Caco-2 (cell line): ENCODE results near the gene TMEM63B. TPM values are rescaled to one million over a fixed set of nuclear protein-coding genes. Genes with fewer than 3 reads are reported as not detected.

Experiments
- BruUV-seq: library from RNA; stranded (reverse); fragments of 400-500 nt; replicated peaks from 2 replicates; lab custom pipeline; 2021; lab: Mats Ljungman, UMichigan
- CTCF ChIA-PET: fragments of 300-600 bp; sonication (Branson Sonifier 250); formaldehyde crosslinking; loops from one replicate; lab custom pipeline; 2022; ENCODE audit warnings: antibody characterized with exemption; lab: Charles Lee
- POLR2A ChIA-PET: fragments of 300-600 bp; sonication (Branson Sonifier 250); formaldehyde crosslinking; loops from one replicate; lab custom pipeline; 2022; ENCODE audit warnings: antibody characterized with exemption; lab: Charles Lee
- DNase-seq, 2 experiments: peaks; one replicate each; pipeline versions ENCODE4 v3.0.0 to v3.0.0-alpha.2; 2020 to 2022
- H3K27me3 ChIP-seq: replicated peaks from 2 replicates; pipeline ENCODE4 v1.6.0; 2011; ENCODE audit warnings: low read length; ENCODE audit not compliant: control insufficient read depth, insufficient read depth
- H3K36me3 ChIP-seq: 2 replicates; pipeline ENCODE4 v1.5.1; 2011; ENCODE audit warnings: low read length; ENCODE audit not compliant: control insufficient read depth, insufficient read depth
- H3K4me1 ChIP-seq: fragments of 250-450 bp; sonication (Bioruptor Pico); 2 replicates; pipeline ENCODE4 v1.5.1; 2020; ENCODE audit warnings: mild to moderate bottlenecking
- H3K4me3 ChIP-seq: 2 replicates; pipeline ENCODE4 v1.5.1; 2011; ENCODE audit warnings: low read depth, mild to moderate bottlenecking, control low read depth, low read length
- H3K9me3 ChIP-seq: fragments of 250-450 bp; sonication (Bioruptor Pico); 2 replicates; pipeline ENCODE4 v1.5.1; 2020; ENCODE audit warnings: mild to moderate bottlenecking, moderate library complexity
- H3K27ac Mint-ChIP-seq: one replicate; pipeline ENCODE4 v1.8.0; 2022; ENCODE audit warnings: mixed read lengths; ENCODE audit not compliant: unreplicated experiment
- H3K27me3 Mint-ChIP-seq: one replicate; pipeline ENCODE4 v1.8.0; 2022; ENCODE audit warnings: mixed read lengths; ENCODE audit not compliant: insufficient read depth, unreplicated experiment
- H3K36me3 Mint-ChIP-seq: one replicate; pipeline ENCODE4 v1.8.0; 2022; ENCODE audit warnings: mild to moderate bottlenecking, mixed read lengths; ENCODE audit not compliant: insufficient read depth, unreplicated experiment
- H3K4me1 Mint-ChIP-seq: one replicate; pipeline ENCODE4 v1.8.0; 2022; ENCODE audit warnings: low read depth, mixed read lengths; ENCODE audit not compliant: unreplicated experiment
- H3K4me3 Mint-ChIP-seq: one replicate; pipeline ENCODE4 v1.8.0; 2022; ENCODE audit warnings: mild to moderate bottlenecking, moderate library complexity, mixed read lengths; ENCODE audit not compliant: unreplicated experiment
- H3K9me3 Mint-ChIP-seq: one replicate; pipeline ENCODE4 v1.8.0; 2022; ENCODE audit warnings: mixed read lengths; ENCODE audit not compliant: unreplicated experiment
- intact Hi-C: fragments of 100-400 bp; cut with micrococcal nuclease; formaldehyde crosslinking; loops from one replicate; pipeline ENCODE4 v1.10.0; 2022; ENCODE audit not compliant: unreplicated experiment
- total RNA-seq: library from RNA; stranded (reverse); gene quantifications from 2 replicates; pipeline ENCODE4 v1.2.3, GENCODE V29; 2022
- TF ChIP-seq, protein P1 (sequence below), 2 experiments: fragments of 200-600 bp in 1 of 2; IDR thresholded peaks; 1 replicate in 1 of 2; 2 replicates in 1 of 2; pipeline versions ENCODE4 v1.5.1 to v1.8.0; 2011 to 2022; ENCODE audit warnings: antibody characterized with exemption in 1 of 2, control low read depth in 1 of 2, inconsistent platforms in 1 of 2, low read depth in 1 of 2, low read length in 1 of 2, mild to moderate bottlenecking in 1 of 2, moderate library complexity in 1 of 2; ENCODE audit not compliant: insufficient read depth in 1 of 2, severe bottlenecking in 1 of 2, unreplicated experiment in 1 of 2

The TMEM63B gene
- total RNA-seq, 1 experiment from 2014 or later = 28.2 TPM

DNA sequence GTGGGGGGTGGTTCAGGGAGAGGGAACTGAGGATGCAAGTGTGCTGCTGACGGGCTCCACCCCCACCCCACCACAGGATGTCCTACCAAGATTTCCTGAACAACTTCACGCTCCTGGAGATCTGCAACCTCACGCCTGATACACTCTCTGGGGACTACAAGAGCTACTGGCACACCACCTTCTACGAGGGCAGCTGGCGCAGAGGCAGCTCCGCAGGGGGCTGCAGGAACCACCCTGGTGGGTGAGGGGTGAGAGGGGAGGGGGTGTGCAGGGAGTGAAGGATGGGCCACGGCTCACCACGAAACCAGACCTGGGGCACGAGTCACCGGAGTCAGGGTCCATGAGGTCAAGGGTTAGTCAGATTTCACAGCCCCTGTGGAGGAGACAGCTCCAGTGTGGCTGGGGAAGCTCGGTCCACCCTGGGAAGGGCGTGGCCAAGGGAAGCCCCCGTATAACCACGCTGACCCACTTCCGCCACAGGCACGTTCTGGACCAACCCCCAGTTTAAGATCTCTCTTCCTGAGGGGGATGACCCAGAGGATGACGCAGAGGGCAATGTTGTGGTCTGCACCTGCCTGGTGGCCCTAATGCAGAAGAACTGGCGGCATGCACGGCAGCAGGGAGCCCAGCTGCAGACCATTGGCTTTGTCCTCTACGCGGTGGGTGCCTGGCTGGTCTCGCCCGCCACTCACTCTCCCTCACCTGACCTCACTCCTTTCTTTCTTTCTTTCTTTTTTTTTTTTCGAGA, 49.6 kb downstream of the TMEM63B start:
- DNase-seq = no peak
- H3K27me3 Mint-ChIP-seq = no peaks in the 10 kb centered on the region
- Histone ChIP-seq H3K27me3 (no peaks in the 10 kb centered on the region), H3K36me3 (no peaks in the 10 kb centered on the region), H3K4me3 (no peak overlapping the region), H3K4me1 (peaks cover 8% of the 10 kb centered on the region; the same call in 1 of the 2 replicates), H3K9me3 (no peaks in the 10 kb centered on the region)
- ChIA-PET CTCF (interaction anchor here (0.5 to 0.7 kb wide), 2 partner anchors 42 to 94 kb away, joined by 4 to 6 read pairs; no protein-coding TSS in a partner anchor), POLR2A (no interaction called here)
- H3K4me3 Mint-ChIP-seq = no peak overlapping the region
- TF ChIP-seq, protein P1, sequence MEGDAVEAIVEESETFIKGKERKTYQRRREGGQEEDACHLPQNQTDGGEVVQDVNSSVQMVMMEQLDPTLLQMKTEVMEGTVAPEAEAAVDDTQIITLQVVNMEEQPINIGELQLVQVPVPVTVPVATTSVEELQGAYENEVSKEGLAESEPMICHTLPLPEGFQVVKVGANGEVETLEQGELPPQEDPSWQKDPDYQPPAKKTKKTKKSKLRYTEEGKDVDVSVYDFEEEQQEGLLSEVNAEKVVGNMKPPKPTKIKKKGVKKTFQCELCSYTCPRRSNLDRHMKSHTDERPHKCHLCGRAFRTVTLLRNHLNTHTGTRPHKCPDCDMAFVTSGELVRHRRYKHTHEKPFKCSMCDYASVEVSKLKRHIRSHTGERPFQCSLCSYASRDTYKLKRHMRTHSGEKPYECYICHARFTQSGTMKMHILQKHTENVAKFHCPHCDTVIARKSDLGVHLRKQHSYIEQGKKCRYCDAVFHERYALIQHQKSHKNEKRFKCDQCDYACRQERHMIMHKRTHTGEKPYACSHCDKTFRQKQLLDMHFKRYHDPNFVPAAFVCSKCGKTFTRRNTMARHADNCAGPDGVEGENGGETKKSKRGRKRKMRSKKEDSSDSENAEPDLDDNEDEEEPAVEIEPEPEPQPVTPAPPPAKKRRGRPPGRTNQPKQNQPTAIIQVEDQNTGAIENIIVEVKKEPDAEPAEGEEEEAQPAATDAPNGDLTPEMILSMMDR (IDR thresholded peaks at IDR 0.05; ENCODE audit: insufficient read depth in 1 of 2, low read depth in 1 of 2, low read length in 1 of 2, severe bottlenecking in 1 of 2, unreplicated experiment in 1 of 2) = no peak
- no peak overlapping the region for H3K27ac Mint-ChIP-seq
- H3K9me3 Mint-ChIP-seq = no peaks in the 10 kb centered on the region
- no TSS peak for BruUV-seq
- peaks cover 8% of the 10 kb centered on the region for H3K4me1 Mint-ChIP-seq
- H3K36me3 Mint-ChIP-seq = no peaks in the 10 kb centered on the region
- intact Hi-C loops = no loop called here

GRCh38 chr6:44177691-44178423, 50.5 kb downstream of the TMEM63B start:
- H3K27me3 ChIP-seq = no peaks in the 10 kb centered on the region
- intact Hi-C loops = no loop called here
- H3K36me3 ChIP-seq = no peaks in the 10 kb centered on the region
- ChIA-PET POLR2A (no interaction called here), CTCF (interaction anchor here (0.7 kb wide), 1 partner anchor 95 kb away, joined by 4 read pairs; no protein-coding TSS in a partner anchor)
- peaks cover 8% of the 10 kb centered on the region for H3K4me1 Mint-ChIP-seq
- no TSS peak for BruUV-seq
- DNase-seq = peak; percentile 30 to 66
- H3K9me3 Mint-ChIP-seq = no peaks in the 10 kb centered on the region
- no peak overlapping the region for H3K4me3 ChIP-seq
- TF ChIP-seq, protein P1 (IDR thresholded peaks at IDR 0.05; ENCODE audit: insufficient read depth in 1 of 2, low read depth in 1 of 2, low read length in 1 of 2, severe bottlenecking in 1 of 2, unreplicated experiment in 1 of 2) = no peak
- peaks cover 3% of the 10 kb centered on the region; the same call in 1 of the 2 replicates for H3K4me1 ChIP-seq
- H3K27me3 Mint-ChIP-seq = no peaks in the 10 kb centered on the region
- no peak overlapping the region for H3K4me3 Mint-ChIP-seq
- H3K36me3 Mint-ChIP-seq = no peaks in the 10 kb centered on the region
- H3K9me3 ChIP-seq = no peaks in the 10 kb centered on the region
- no peak overlapping the region for H3K27ac Mint-ChIP-seq

DNA sequence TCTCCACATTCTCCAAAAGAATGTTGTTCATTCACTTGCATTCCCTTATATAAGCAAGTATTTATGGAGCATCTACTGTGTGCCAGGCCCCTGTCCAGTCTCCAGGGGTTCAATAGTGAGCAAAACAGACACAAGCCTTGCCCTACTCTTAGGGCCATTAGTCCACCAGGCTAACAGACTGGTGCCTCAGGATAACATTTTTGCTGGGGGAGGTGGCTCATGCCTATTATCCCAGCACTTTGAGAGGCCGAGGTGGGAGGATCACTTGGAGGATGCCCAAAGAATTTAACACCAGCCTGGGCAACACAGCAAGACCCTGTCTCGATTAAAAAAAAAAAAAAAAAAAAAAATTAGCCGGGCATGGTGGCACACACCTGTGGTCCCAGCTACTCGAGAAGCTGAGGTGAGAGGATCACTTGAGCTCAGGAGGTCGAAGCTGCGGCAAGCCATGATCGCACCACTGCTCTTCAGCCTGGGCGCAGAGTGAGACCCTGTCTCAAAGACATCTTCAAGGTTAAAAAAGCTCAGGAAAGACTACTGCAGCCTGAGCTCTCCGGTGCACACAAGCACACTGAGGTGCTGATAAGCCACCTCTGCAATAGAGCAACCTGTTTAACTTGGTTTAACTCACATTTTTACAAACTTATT, 51.2 kb downstream of the TMEM63B start:
- no peak overlapping the region for H3K4me3 ChIP-seq
- no peaks in the 10 kb centered on the region for H3K9me3 Mint-ChIP-seq
- intact Hi-C loops = no loop called here
- H3K27me3 Mint-ChIP-seq = no peaks in the 10 kb centered on the region
- TF ChIP-seq, protein P1 (IDR thresholded peaks at IDR 0.05; ENCODE audit: insufficient read depth in 1 of 2, low read depth in 1 of 2, low read length in 1 of 2, severe bottlenecking in 1 of 2, unreplicated experiment in 1 of 2) = no peak
- DNase-seq = no peak
- H3K27ac Mint-ChIP-seq = no peak overlapping the region
- H3K36me3 ChIP-seq = no peaks in the 10 kb centered on the region
- no peaks in the 10 kb centered on the region for H3K27me3 ChIP-seq
- peaks cover 8% of the 10 kb centered on the region for H3K4me1 Mint-ChIP-seq
- H3K9me3 ChIP-seq = no peaks in the 10 kb centered on the region
- BruUV-seq = no TSS peak
- no peaks in the 10 kb centered on the region for H3K36me3 Mint-ChIP-seq
- H3K4me1 ChIP-seq = no peaks in the 10 kb centered on the region
- POLR2A ChIA-PET = no interaction called here
- CTCF ChIA-PET = interaction anchor here (0.7 to 1.4 kb wide), 2 partner anchors 41 to 59 kb away, joined by 3 read pairs; no protein-coding TSS in a partner anchor
- H3K4me3 Mint-ChIP-seq = no peak overlapping the region
